HepG2 (cell line): Measurements from ENCODE around the gene TBX6. TPM values are rescaled to one million over a fixed set of nuclear protein-coding genes. Genes with fewer than 3 reads are reported as not detected.

Experiments used
- ATAC-seq: fragments of 200-7000 bp; cut with Tn5 transposase; 3 replicates; pipeline ENCODE4 v1.9.1; 2020; ENCODE audit warnings: mild to moderate bottlenecking, moderate library complexity
- BruUV-seq: library from RNA; stranded (reverse); fragments of 400-500 nt; replicated peaks from 2 replicates; lab custom pipeline; 2021; lab: Mats Ljungman, UMichigan
- CTCF ChIA-PET: fragments of 300-600 bp; formaldehyde crosslinking; extraction: SDS; loops from one replicate; lab custom pipeline; 2021; ENCODE audit warnings: low total read pairs, inconsistent platforms, low intra/inter-chr PET ratio; lab: Yijun Ruan, JAX
- POLR2A ChIA-PET: fragments of 350-600 bp; sonication (Branson Sonifier 250); formaldehyde crosslinking; loops from one replicate; lab custom pipeline; 2020; ENCODE audit warnings: antibody characterized with exemption, inconsistent platforms; lab: Yijun Ruan, JAX
- DNase-seq: peaks from one replicate; pipeline ENCODE4 v3.0.0-alpha.2; 2015; ENCODE audit warnings: low spot score
- FAIRE-seq: peaks from 3 replicates; lab custom pipeline; 2011; peaks lifted over from hg19 to GRCh38; lab: Jason Lieb, UNC
- H2AFZ ChIP-seq: one replicate; pipeline ENCODE4 v1.6.1; 2011; ENCODE audit warnings: low read length, inconsistent platforms
- H3K27ac ChIP-seq: fragments of 300-600 bp; 3 replicates; pipeline ENCODE4 v1.8.0; 2011; ENCODE audit warnings: mixed run types, mild to moderate bottlenecking, mixed read lengths, low read length, inconsistent platforms; ENCODE audit not compliant: insufficient read depth; ENCODE audit errors: extremely low read length
- H3K27me3 ChIP-seq, 2 experiments: fragments of 200-600 bp in 1 of 2; 2 replicates in 1 of 2; 3 replicates in 1 of 2; pipeline versions ENCODE4 v1.6.0 to v1.8.0; 2011; ENCODE audit warnings: low read length in 2 of 2, mild to moderate bottlenecking in 2 of 2, moderate library complexity in 2 of 2, inconsistent platforms in 1 of 2; ENCODE audit not compliant: insufficient read depth in 2 of 2, control insufficient read depth in 1 of 2
- H3K36me3 ChIP-seq, 2 experiments: fragments of 200-600 bp in 1 of 2; replicated peaks in 1 of 2; 2 replicates in 1 of 2; 3 replicates in 1 of 2; pipeline versions ENCODE4 v1.5.1 to v1.8.0; 2011; ENCODE audit warnings: low read length in 2 of 2, inconsistent platforms in 1 of 2; ENCODE audit not compliant: insufficient read depth in 2 of 2, control insufficient read depth in 1 of 2
- H3K4me1 ChIP-seq: 2 replicates; pipeline ENCODE4 v1.5.1; 2012; ENCODE audit warnings: low read length, inconsistent platforms; ENCODE audit not compliant: insufficient read depth
- H3K4me2 ChIP-seq: 2 replicates; pipeline ENCODE4 v1.6.0; 2011; ENCODE audit warnings: low read depth, low read length, inconsistent platforms
- H3K4me3 ChIP-seq, 3 experiments: fragments of 200-600 bp in 1 of 3; sonication (generic), shearing (Covaris generic) in 1 of 3; replicated peaks in 1 of 3; 2 replicates each; pipeline ENCODE4 v1.5.1; 2011 to 2016; ENCODE audit warnings: low read length in 3 of 3, inconsistent platforms in 2 of 3, low read depth in 2 of 3, mild to moderate bottlenecking in 2 of 3, control low read depth in 1 of 3, mixed read lengths in 1 of 3; ENCODE audit not compliant: insufficient read depth in 1 of 3
- H3K79me2 ChIP-seq: one replicate; pipeline ENCODE4 v1.6.1; 2011; ENCODE audit warnings: low read length, inconsistent platforms; ENCODE audit not compliant: insufficient read depth
- H3K9ac ChIP-seq: 2 replicates; pipeline ENCODE4 v1.6.0; 2011; ENCODE audit warnings: mild to moderate bottlenecking, low read depth, low read length, inconsistent platforms; ENCODE audit not compliant: insufficient read depth
- H3K9me3 ChIP-seq: 2 replicates; pipeline ENCODE4 v1.5.1; 2012; ENCODE audit warnings: mild to moderate bottlenecking, low read length
- H4K20me1 ChIP-seq: 2 replicates; pipeline ENCODE4 v1.6.0; 2011; ENCODE audit warnings: inconsistent platforms, mild to moderate bottlenecking, low read length, moderate library complexity; ENCODE audit not compliant: insufficient read depth
- CBFB ChIP-seq: sonication (generic); formaldehyde crosslinking; IDR thresholded peaks from 2 replicates; pipeline ENCODE4 v1.4.0; 2020; ENCODE audit warnings: missing genetic modification reagents
- ERF ChIP-seq: IDR thresholded peaks from 2 replicates; pipeline ENCODE4 v1.6.1; 2018; ENCODE audit warnings: missing biosample characterization, missing genetic modification reagents
- GATAD2A ChIP-seq: IDR thresholded peaks from 2 replicates; pipeline ENCODE4 v1.6.1; 2016
- MYNN ChIP-seq: sonication (generic); formaldehyde crosslinking; IDR thresholded peaks from 2 replicates; pipeline ENCODE4 v1.4.0; 2020; ENCODE audit warnings: mild to moderate bottlenecking, low read depth, missing genetic modification reagents
- RARG ChIP-seq: sonication (generic); formaldehyde crosslinking; IDR thresholded peaks from 2 replicates; pipeline ENCODE4 v1.4.0; 2020; ENCODE audit warnings: low read depth, mild to moderate bottlenecking, missing genetic modification reagents
- REXO4 ChIP-seq: sonication (generic); formaldehyde crosslinking; IDR thresholded peaks from 2 replicates; pipeline ENCODE4 v1.8.0; 2022; ENCODE audit warnings: missing genetic modification reagents, mild to moderate bottlenecking, borderline replicate concordance
- TGIF2 ChIP-seq: IDR thresholded peaks from 2 replicates; pipeline ENCODE4 v1.6.1; 2016; ENCODE audit warnings: control low read depth, missing compliant biosample characterization
- ZFX ChIP-seq: sonication (generic); formaldehyde crosslinking; IDR thresholded peaks from 2 replicates; pipeline ENCODE4 v1.4.0; 2020; ENCODE audit warnings: mild to moderate bottlenecking, low read depth, missing genetic modification reagents, moderate library complexity
- ZNF282 ChIP-seq: fragments of 450-650 bp; IDR thresholded peaks from 2 replicates; pipeline ENCODE4 v1.6.1; 2018; ENCODE audit not compliant: partially characterized antibody
- ZNF557 ChIP-seq: sonication (generic); formaldehyde crosslinking; IDR thresholded peaks from 2 replicates; pipeline ENCODE4 v1.4.0; 2020; ENCODE audit warnings: missing genetic modification reagents
- ZNF75D ChIP-seq: sonication (generic); formaldehyde crosslinking; IDR thresholded peaks from 2 replicates; pipeline ENCODE4 v1.8.1; 2023; ENCODE audit warnings: missing genetic modification reagents, mild to moderate bottlenecking, borderline replicate concordance
- ZNF891 ChIP-seq: sonication (generic); formaldehyde crosslinking; IDR thresholded peaks from 2 replicates; pipeline ENCODE4 v1.5.0; 2020; ENCODE audit warnings: mild to moderate bottlenecking, missing genetic modification reagents
- WGBS: methylation state at CpG from one replicate; pipeline ENCODE4 v1.1.6; 2017; ENCODE audit warnings: low lambda C conversion rate; 5-methylcytosine and 5-hydroxymethylcytosine counted together
- in situ Hi-C: cut with HindIII; loops from 2 replicates; pipeline ENCODE4 v1.10.0; 2017; ENCODE audit warnings: low pct_unique_long_range_greater_than_20kb; ENCODE audit not compliant: extremely low pct_ligation_motif_present
- intact Hi-C: fragments of 100-400 bp; cut with micrococcal nuclease; formaldehyde crosslinking; loops from one replicate; pipeline ENCODE4 v1.10.0; 2022; ENCODE audit not compliant: unreplicated experiment
- polyA plus RNA-seq, 8 experiments: library from polyadenylated mRNA; depleted of rRNA in 3 of 8; stranded (reverse) in 7 of 8; unstranded in 1 of 8; fragments of >200 nt; fragmentation: Illumina TruSeq in 4 of 8; extraction: Trizol in 4 of 8; gene quantifications; 2 replicates each; pipeline versions ENCODE4 v1.2.1 to v1.2.3, GENCODE V29; 2011 to 2016; ENCODE audit warnings: low read depth in 4 of 8, missing spikeins in 1 of 8, mixed read lengths in 1 of 8; ENCODE audit not compliant: insufficient read depth in 1 of 8
- total RNA-seq, 5 experiments: library from RNA; depleted of rRNA; stranded (reverse); fragments of >200 nt; fragmentation: Illumina TruSeq; extraction: Trizol; gene quantifications; 2 replicates each; pipeline ENCODE4 v1.2.3, GENCODE V29; 2016; ENCODE audit warnings: low read depth in 1 of 5
- TF ChIP-seq, protein P1 (sequence below): IDR thresholded peaks from 2 replicates; pipeline ENCODE4 v1.6.1; 2016; ENCODE audit warnings: mild to moderate bottlenecking
- TF ChIP-seq, protein P2 (sequence below): sonication (generic); formaldehyde crosslinking; IDR thresholded peaks from 2 replicates; pipeline ENCODE4 v1.5.1; 2020; ENCODE audit warnings: missing genetic modification reagents, mild to moderate bottlenecking, borderline replicate concordance
- TF ChIP-seq, protein P3 (sequence below): IDR thresholded peaks from 2 replicates; pipeline ENCODE4 v1.6.1; 2016
- TF ChIP-seq, protein P4 (sequence below): sonication (generic); formaldehyde crosslinking; IDR thresholded peaks from 2 replicates; pipeline ENCODE4 v1.4.0; 2020; ENCODE audit warnings: missing genetic modification reagents
- TF ChIP-seq, protein P5 (sequence below): sonication (generic); formaldehyde crosslinking; IDR thresholded peaks from 2 replicates; pipeline ENCODE4 v1.4.0; 2020; ENCODE audit warnings: missing genetic modification reagents
- TF ChIP-seq, protein P6 (sequence below): sonication (generic); formaldehyde crosslinking; IDR thresholded peaks from 2 replicates; pipeline ENCODE4 v1.5.0; 2020; ENCODE audit warnings: missing genetic modification reagents

TBX6 gene
- total and polyA plus RNA-seq, 2 of the 13 experiments (the other 11 are each of a cell fraction or from before 2014, with no cell fraction given): 0.24 to 0.42 TPM

DNA sequence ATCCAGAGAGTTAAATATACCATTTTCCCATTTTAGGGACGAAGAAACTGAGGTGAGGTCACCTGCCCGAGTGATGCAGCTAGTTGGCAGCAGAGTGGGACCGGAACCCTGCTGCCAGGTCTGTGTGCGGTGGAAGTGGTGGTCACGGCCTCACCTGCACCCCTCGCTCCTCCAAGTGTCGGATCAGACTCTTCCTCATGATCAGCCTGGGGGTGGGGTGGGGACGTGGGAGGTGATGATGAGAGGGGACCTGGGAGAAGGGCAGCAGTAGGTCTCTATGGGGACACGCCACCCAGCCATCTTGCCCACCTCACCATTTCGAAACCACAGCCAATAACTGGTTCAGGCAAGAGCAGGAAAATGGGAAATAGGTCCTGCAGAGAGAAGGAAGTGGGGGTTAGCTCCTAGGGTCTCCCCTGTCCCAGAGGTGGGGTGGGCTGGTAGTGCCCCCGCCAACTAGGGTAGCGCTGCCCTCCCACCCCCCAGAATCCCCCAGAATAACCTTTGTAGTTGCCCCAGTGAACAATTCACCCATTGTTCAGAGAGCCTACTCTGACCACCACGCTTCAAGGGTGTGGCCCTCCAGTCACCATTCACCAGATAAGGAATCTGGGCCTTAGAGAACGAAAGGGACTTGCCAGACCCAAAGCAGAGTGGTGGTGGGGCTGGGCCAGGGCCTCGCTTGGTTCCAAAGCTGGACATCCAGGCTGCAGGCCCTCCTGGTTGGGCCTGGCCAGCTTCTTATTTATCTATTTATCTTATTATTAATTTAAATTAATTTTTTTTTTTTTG lies 16.5 kb upstream of the TBX6 start:
- Histone ChIP-seq H3K27ac (no peak overlapping the region), H3K27me3 (no peaks in the 10 kb centered on the region), H3K4me2 (no peak overlapping the region), H4K20me1 (no peaks in the 10 kb centered on the region), H2AFZ (no peak overlapping the region), H3K9me3 (no peaks in the 10 kb centered on the region), H3K79me2 (no peaks in the 10 kb centered on the region), H3K4me1 (peaks cover 38% of the 10 kb centered on the region), H3K4me3 (no peak overlapping the region), H3K9ac (no peak overlapping the region), H3K36me3 (peaks cover 0 to 9% of the 10 kb centered on the region in 2 experiments; a peak in 1 of 5 replicates)
- in situ Hi-C loops (no loop called here), intact Hi-C loops (no loop called here)
- TF ChIP-seq ERF (CRISPR knock-in tag) (no peak), ZNF557 (no peak), CBFB (CRISPR knock-in tag) (no peak), MYNN (CRISPR knock-in tag) (no peak), TGIF2 (CRISPR knock-in tag) (no peak), ZFX (CRISPR knock-in tag) (no peak), RARG (CRISPR knock-in tag) (no peak), ZNF75D (no peak), REXO4 (no peak), ZNF282 (no peak), ZNF891 (CRISPR knock-in tag) (no peak), GATAD2A (CRISPR knock-in tag) (no peak)
- TF ChIP-seq, protein P1, sequence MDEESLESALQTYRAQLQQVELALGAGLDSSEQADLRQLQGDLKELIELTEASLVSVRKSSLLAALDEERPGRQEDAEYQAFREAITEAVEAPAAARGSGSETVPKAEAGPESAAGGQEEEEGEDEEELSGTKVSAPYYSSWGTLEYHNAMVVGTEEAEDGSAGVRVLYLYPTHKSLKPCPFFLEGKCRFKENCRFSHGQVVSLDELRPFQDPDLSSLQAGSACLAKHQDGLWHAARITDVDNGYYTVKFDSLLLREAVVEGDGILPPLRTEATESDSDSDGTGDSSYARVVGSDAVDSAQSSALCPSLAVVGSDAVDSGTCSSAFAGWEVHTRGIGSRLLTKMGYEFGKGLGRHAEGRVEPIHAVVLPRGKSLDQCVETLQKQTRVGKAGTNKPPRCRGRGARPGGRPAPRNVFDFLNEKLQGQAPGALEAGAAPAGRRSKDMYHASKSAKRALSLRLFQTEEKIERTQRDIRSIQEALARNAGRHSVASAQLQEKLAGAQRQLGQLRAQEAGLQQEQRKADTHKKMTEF (CRISPR knock-in tag): no peak
- TF ChIP-seq, protein P2, sequence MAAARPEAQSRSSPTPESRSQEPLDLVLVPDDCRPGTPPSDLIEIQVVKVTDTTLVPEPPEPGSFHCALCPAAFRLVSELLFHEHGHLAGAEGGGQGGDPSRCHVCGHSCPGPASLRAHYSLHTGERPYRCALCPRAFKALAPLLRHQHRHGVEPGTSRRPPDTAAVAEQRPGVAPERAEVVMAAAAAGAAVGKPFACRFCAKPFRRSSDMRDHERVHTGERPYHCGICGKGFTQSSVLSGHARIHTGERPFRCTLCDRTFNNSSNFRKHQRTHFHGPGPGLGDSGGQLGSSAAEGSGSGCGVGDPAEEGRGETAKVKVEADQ (CRISPR knock-in tag): no peak
- TF ChIP-seq, protein P3, sequence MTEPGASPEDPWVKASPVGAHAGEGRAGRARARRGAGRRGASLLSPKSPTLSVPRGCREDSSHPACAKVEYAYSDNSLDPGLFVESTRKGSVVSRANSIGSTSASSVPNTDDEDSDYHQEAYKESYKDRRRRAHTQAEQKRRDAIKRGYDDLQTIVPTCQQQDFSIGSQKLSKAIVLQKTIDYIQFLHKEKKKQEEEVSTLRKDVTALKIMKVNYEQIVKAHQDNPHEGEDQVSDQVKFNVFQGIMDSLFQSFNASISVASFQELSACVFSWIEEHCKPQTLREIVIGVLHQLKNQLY: no peak
- TF ChIP-seq, protein P4, sequence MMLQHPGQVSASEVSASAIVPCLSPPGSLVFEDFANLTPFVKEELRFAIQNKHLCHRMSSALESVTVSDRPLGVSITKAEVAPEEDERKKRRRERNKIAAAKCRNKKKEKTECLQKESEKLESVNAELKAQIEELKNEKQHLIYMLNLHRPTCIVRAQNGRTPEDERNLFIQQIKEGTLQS: no peak
- TF ChIP-seq, protein P5, sequence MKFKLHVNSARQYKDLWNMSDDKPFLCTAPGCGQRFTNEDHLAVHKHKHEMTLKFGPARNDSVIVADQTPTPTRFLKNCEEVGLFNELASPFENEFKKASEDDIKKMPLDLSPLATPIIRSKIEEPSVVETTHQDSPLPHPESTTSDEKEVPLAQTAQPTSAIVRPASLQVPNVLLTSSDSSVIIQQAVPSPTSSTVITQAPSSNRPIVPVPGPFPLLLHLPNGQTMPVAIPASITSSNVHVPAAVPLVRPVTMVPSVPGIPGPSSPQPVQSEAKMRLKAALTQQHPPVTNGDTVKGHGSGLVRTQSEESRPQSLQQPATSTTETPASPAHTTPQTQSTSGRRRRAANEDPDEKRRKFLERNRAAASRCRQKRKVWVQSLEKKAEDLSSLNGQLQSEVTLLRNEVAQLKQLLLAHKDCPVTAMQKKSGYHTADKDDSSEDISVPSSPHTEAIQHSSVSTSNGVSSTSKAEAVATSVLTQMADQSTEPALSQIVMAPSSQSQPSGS (CRISPR knock-in tag): no peak
- TF ChIP-seq, protein P6, sequence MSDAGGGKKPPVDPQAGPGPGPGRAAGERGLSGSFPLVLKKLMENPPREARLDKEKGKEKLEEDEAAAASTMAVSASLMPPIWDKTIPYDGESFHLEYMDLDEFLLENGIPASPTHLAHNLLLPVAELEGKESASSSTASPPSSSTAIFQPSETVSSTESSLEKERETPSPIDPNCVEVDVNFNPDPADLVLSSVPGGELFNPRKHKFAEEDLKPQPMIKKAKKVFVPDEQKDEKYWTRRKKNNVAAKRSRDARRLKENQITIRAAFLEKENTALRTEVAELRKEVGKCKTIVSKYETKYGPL (CRISPR knock-in tag): no peak
- ChIA-PET CTCF (no interaction called here), POLR2A (no interaction called here)
- WGBS: 92% methylated on average over 13 of the region's 15 CpGs
- no peak for ATAC-seq
- no peak for DNase-seq
- BruUV-seq: no TSS peak
- FAIRE-seq: no peak
